Lower leg skin (tissue), 3 donors: ENCODE measurements around the gene TMEM119.

Experiments used
- POLR2A ChIP-seq, 2 donors: fragments of 450-650 bp; IDR thresholded peaks; one replicate each; pipeline ENCODE4 v1.6.1; 2016 to 2017; ENCODE audit warnings: antibody characterized with exemption in 2 of 2, mild to moderate bottlenecking in 1 of 2, moderate library complexity in 1 of 2
- TF ChIP-seq, protein P1 (sequence below), 3 donors: fragments of 450-650 bp; IDR thresholded peaks; one replicate each; pipeline ENCODE4 v1.5.1; 2016; ENCODE audit warnings: antibody characterized with exemption in 3 of 3, mild to moderate bottlenecking in 3 of 3, moderate library complexity in 2 of 3

GRCh38 chr12:108606492-108606891, 8.6 kb upstream of the TMEM119 start:
- TF ChIP-seq, protein P1, sequence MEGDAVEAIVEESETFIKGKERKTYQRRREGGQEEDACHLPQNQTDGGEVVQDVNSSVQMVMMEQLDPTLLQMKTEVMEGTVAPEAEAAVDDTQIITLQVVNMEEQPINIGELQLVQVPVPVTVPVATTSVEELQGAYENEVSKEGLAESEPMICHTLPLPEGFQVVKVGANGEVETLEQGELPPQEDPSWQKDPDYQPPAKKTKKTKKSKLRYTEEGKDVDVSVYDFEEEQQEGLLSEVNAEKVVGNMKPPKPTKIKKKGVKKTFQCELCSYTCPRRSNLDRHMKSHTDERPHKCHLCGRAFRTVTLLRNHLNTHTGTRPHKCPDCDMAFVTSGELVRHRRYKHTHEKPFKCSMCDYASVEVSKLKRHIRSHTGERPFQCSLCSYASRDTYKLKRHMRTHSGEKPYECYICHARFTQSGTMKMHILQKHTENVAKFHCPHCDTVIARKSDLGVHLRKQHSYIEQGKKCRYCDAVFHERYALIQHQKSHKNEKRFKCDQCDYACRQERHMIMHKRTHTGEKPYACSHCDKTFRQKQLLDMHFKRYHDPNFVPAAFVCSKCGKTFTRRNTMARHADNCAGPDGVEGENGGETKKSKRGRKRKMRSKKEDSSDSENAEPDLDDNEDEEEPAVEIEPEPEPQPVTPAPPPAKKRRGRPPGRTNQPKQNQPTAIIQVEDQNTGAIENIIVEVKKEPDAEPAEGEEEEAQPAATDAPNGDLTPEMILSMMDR (IDR thresholded peaks at IDR 0.05), result no peak
- no peak for TF ChIP-seq POLR2A (IDR thresholded peaks at IDR 0.05)
